GM18526 (cell line): ENCODE data around the gene TNNT2.

ENCODE experiments used
- POLR2A ChIP-seq: IDR thresholded peaks from 3 replicates; pipeline ENCODE4 v1.6.1; 2011; ENCODE audit not compliant: insufficient read length; ENCODE audit errors: extremely low read depth

Gene TNNT2

DNA sequence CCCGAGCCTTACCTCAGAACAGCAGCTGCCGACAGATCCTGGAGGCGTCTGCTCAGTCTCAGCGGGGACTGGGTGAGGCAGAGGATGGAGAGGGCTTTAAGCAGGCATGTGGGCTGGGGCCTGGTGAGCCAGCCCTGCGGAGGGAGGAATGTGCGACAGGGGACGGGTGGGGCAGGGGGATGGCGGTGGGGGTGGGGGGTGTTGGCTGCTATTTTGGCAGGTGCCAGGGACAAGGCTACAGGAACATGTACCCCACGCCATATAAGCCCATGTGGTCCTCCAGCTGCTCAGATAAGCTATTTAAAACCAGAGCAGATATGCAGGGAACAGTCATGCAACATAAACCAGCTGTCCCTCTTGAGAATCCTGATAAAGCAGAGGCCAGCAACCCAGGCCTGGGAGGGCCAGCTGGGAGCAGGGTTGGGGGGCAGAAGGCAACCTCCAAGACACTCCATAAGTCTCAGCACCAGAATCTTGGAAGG is at the start of gene TNNT2:
TNNT2 (minus strand) TSS at position 70 of the 482 bp plus-strand sequence. CDS start 4,426 bp downstream, outside the sequence.
- TF ChIP-seq POLR2A, result no peak

- no peak for TF ChIP-seq POLR2A
Observed at GRCh38 chr1:201426479-201427310, 49.2 kb upstream of the TNNT2 start.

- no peak for TF ChIP-seq POLR2A
Observed at GRCh38 chr1:201424146-201424545, 46.7 kb upstream of the TNNT2 start.

DNA sequence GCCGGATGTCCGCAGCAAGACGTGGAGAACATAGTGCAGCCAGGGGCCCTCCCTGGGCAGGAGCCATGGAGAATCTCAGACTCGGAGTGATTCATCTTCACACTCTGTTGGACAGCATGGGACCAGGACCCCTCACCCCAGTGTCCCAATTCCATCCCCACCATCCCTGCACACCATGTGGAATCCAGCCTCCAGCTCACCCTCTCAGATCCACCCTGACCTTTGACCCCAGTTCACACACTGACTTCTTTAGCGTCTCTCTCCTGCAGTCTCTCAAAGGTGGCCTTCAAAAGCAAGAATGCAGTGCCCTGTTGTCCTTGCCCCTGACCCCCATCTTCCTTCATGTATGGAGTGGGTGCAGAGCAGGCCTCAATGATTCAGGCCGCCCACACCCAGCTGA is 46.2 kb upstream of the TNNT2 start:
- no peak for TF ChIP-seq POLR2A

DNA sequence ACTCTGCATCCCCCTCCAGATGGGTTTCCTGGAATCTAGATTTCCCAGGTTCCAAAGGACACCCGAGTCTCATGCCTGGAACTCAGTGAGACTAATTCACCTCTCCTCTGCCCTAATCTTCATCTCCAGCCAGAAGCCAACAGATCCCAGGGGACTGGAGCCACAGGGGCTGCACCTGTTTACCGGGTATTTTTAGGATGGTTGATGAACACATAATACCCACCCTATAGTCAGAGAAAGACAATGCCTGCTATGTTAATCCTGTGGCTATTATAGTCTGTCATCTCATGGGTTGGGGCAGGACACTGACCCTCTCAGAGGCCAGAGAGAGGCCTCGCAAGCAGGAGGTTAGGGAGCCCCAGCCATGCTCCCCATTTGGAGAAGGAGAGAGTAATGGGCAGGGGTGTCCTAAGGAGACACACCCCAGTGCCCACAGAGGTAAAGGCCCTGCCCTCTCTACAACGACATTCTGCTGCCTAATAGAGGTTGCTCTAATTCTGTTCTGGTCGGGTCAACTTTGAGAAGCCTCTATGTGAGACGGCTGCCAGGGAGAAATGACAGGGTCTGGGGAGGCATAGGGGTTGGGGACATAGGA is 45.1 kb upstream of the TNNT2 start:
- no peak for TF ChIP-seq POLR2A

- no peak for TF ChIP-seq POLR2A
Observed at GRCh38 chr1:201422026-201422425, 44.5 kb upstream of the TNNT2 start.

- no peak for TF ChIP-seq POLR2A
Observed at GRCh38 chr1:201421041-201421440, 43.6 kb upstream of the TNNT2 start.

DNA sequence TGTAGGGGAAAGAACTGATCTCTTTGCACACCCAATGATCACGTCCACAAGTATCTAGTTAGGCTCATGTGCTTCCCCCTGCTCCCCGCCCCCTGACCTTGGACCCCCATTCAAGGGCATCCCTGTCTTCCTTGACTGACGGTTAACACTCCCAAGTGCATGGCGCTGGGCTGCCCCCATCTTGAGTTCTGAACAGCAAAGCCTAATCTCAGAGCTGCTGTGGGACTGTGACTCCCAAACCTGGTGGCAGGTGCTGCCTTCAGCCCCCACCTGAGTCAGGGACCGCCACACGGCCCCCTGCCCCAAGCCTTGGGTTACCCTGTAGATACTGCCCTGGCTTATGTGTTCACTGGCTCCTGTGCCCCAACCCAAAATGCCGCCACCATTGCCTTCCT is 43.1 kb upstream of the TNNT2 start:
- TF ChIP-seq POLR2A, result no peak

DNA sequence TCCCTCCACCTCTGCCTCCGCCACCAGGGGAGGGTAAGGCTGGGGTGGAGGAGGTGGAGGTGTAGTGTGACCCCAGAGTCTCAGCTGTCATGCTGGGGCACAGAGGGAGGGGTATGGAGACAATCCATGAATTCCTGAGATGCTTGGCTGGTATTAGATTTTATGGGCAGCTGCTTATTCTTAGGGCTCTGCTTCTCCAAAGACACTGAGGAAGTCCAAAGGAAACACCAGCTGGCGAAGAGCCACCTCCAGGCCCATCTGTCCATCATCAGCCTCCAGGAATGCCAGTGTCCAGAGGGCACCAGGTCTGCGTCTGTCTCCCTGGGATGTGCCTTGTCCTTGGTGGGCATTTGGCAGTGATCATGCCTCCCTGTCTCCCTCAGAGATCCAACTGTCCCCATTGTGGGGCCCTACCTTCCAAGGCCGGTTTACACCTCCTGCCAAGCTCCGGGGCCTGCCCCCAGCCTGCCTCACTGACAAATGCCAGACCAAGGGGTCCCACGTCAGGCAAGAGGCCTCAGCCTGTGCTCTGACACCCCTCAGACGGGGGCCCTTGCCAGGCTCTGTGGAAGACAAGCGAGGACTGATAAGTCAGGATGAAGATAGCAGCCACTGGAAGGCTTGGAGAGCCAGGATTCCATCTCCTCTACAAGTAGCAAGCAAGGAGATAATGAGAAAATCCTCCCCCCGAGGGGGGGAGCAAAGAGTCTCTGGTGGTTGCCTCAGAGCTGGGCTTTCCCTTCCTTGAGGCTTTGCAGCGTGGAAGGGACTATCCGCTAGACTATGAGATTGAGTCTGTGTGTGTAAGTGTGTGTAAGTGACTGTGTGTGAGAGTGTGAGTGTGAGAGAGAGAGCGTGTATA is 42.5 kb upstream of the TNNT2 start:
- TF ChIP-seq POLR2A, result no peak

DNA sequence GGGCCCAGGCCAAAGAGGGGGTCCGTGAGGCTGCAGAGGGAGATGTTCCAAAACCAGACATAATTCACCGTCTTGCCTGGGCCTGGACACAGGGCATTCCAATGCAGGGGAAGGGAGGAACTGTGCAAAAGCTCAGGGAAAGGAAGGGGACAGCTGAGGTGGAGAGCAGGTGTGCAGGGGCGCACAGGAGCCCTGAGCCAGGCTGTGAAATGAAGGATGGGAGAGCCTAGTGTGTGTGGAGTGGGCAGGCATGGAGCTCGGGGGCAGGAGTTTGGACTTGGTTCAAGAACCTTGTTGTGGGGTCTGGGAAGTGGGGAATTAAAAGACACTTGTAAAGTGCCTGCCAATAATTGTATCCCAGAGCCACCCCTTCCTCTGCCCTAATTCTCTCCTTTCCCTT is 41.8 kb upstream of the TNNT2 start:
- no peak for TF ChIP-seq POLR2A

DNA sequence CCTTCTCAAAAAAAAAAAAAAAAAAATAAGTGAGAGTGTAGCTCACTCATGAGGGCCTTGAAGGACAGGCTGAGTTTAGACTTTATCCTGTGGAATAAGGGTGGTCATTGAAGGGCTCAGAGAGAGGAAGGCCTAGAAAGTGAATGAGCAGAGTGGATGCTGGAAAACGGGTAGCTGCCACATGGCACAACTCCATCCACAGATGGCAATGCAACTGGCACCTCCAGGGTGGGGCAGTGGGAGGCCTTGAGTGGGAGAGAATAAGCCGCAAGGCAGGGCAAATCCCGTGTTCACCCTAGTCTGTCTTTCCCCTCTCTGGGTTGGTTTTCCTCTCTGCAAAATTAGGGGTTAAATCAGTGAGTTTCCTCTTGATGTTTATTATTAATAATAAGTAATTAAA is 41.0 kb upstream of the TNNT2 start:
- TF ChIP-seq POLR2A, result no peak

DNA sequence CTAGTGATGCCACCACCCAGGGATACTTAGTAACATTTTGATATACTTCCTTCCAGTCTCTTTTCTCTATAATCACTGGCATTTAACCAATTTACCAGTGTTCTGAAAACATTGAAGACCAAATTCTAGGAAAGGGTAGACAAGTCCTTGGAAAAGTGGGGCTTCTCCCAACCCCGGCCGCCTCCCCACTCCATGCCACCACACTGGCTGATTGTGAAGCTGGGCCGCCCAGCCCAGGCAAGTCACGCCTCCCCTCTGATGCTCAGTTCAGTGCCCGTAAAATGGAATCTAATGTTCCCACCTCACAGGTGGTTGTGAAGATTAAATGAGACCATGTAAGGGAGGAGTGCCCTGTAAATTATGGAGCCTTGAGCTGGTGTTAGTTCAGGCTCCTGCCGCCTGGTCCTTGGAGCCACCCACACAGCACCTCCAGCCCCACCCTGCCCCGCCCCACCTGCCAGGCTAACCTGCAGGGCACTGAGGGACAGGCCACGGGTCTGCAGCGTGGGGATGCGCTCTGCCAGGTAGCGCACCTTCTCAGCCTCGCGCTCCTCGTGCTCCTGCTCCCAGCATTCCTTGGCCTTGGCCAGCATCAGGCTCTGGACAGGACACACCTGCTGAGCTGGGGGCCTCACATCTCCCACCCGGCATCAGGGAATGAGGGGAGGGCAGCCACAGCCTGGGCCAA is 36.7 kb upstream of the TNNT2 start:
- no peak for TF ChIP-seq POLR2A

- no peak for TF ChIP-seq POLR2A
Observed at GRCh38 chr1:201411292-201411691, 33.8 kb upstream of the TNNT2 start.

DNA sequence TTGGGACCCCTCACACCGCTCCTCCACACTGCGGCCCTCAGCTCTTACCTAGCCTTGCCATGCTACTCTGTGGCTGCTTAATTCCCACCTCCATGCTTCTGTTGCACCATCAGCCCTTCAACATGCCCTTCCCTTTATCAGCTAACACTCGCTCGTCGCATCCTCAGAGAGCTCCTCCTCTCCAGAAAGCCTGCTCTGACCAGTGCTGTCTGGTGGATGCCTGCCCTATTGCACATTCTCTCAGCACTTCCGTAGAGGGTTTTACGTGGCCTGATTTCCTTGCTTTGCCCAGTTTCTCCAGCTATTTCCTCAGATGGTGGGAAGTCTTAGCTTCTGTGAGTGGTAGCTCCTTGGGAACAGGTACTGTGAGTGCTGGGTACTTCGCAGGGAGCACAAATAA is 32.0 kb upstream of the TNNT2 start:
- TF ChIP-seq POLR2A, result no peak

- no peak for TF ChIP-seq POLR2A
Observed at GRCh38 chr1:201408834-201409200, 31.3 kb upstream of the TNNT2 start.
